Upper lobe of right lung (tissue), 1 donor: ENCODE results near the gene ARRDC5. TPM values are rescaled to one million over a fixed set of nuclear protein-coding genes. Genes with fewer than 3 reads are reported as not detected.
"Not testable (repeated sequence)": the region's sequence is repeated elsewhere in the genome, so short reads cannot be mapped to it uniquely, and the experiment has no call there.

ENCODE experiments used
- ATAC-seq: fragments of 200-7000 bp; cut with Tn5 transposase; one replicate; pipeline ENCODE4 v1.9.1; 2020; ENCODE audit warnings: mild to moderate bottlenecking, moderate library complexity
- DNase-seq: peaks from one replicate; pipeline ENCODE4 v3.0.0-alpha.2; 2020
- H3K27ac ChIP-seq: fragments of 200-600 bp; one replicate; pipeline ENCODE4 v1.8.0; 2022
- H3K27me3 ChIP-seq: fragments of 200-600 bp; one replicate; pipeline ENCODE4 v1.8.0; 2022; ENCODE audit warnings: mild to moderate bottlenecking
- H3K36me3 ChIP-seq: fragments of 200-600 bp; one replicate; pipeline ENCODE4 v1.8.0; 2022
- H3K4me1 ChIP-seq: fragments of 200-600 bp; one replicate; pipeline ENCODE4 v1.8.0; 2022
- H3K4me3 ChIP-seq: fragments of 200-600 bp; one replicate; pipeline ENCODE4 v1.8.0; 2022; ENCODE audit warnings: mild to moderate bottlenecking
- H3K9me3 ChIP-seq: fragments of 200-600 bp; one replicate; pipeline ENCODE4 v1.8.0; 2022
- intact Hi-C: fragments of 100-400 bp; cut with DNase I; formaldehyde crosslinking; loops from one replicate; pipeline ENCODE4 v1.11.0; 2022
- total RNA-seq: library from RNA; stranded (reverse); fragmentation: NEBNext Ultra II Directional; extraction: Animal tissue kit (Norgen Biotek cat#: 25700); gene quantifications from one replicate; pipeline ENCODE4 v1.2.1, GENCODE V29; 2021
- TF ChIP-seq, protein P1 (sequence below): fragments of 200-600 bp; IDR thresholded peaks from one replicate; pipeline ENCODE4 v1.8.0; 2022; ENCODE audit warnings: antibody characterized with exemption
- donor health status: DM: no; HTN: yes; CAD: no; lungs with severe emphysema.

Gene ARRDC5
- total RNA-seq, 1 donor from 2014 or later, result not detected

DNA sequence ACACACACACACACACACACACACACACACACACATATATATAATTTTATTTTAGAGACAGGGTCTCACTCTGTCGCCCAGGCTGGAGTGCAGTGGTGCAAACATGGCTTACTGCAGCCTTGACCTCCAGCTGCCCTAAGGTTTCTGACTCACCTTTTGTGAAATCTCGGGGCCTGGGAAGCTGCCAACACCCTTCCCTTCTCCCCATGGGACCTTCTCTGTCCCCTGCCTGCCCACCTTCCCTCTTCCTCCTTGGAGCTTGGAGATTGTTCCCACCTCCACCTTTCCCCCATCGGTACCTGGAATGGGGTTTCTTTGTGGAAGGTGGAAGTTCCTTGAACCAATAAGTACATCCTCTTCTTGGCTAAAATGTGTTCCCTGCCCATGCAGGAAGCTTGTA is 6.3 kb downstream of the ARRDC5 start:
- ATAC-seq, result no peak

DNA sequence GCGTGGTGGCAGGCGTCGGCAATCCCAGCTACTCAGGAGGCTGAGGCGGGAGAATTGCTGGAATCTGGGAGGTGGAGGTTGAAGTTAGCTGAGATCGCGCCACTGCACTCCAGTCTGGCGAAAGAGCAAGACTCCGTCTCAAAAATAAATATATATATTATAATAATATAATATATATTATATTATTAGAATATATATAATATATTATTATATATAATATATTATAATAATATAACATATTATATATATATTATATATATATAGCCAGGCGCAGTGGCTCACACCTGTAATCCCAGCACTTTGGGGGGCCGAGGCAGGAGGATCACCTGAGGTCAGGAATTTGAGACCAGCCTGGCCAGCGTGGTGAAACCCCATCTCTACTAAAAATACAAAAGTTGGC is 9.7 kb downstream of the ARRDC5 start:
- intact Hi-C loops, H3K27me3 ChIP-seq, H3K4me1 ChIP-seq, H3K36me3 ChIP-seq, H3K4me3 ChIP-seq, DNase-seq, H3K9me3 ChIP-seq, H3K27ac ChIP-seq, ATAC-seq: not testable (repeated sequence)

More for the DNA sequence above, 6.3 kb downstream of the ARRDC5 start:
- H3K4me1 ChIP-seq, result no peaks in the 10 kb centered on the region
- no peak overlapping the region for H3K4me3 ChIP-seq
- H3K36me3 ChIP-seq, result no peaks in the 10 kb centered on the region
- DNase-seq, result no peak
- H3K27me3 ChIP-seq, result no peaks in the 10 kb centered on the region
- no peak overlapping the region for H3K27ac ChIP-seq
- H3K9me3 ChIP-seq, result no peaks in the 10 kb centered on the region
- intact Hi-C loops, result no loop called here
- TF ChIP-seq, protein P1, sequence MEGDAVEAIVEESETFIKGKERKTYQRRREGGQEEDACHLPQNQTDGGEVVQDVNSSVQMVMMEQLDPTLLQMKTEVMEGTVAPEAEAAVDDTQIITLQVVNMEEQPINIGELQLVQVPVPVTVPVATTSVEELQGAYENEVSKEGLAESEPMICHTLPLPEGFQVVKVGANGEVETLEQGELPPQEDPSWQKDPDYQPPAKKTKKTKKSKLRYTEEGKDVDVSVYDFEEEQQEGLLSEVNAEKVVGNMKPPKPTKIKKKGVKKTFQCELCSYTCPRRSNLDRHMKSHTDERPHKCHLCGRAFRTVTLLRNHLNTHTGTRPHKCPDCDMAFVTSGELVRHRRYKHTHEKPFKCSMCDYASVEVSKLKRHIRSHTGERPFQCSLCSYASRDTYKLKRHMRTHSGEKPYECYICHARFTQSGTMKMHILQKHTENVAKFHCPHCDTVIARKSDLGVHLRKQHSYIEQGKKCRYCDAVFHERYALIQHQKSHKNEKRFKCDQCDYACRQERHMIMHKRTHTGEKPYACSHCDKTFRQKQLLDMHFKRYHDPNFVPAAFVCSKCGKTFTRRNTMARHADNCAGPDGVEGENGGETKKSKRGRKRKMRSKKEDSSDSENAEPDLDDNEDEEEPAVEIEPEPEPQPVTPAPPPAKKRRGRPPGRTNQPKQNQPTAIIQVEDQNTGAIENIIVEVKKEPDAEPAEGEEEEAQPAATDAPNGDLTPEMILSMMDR, result no peak

DNA sequence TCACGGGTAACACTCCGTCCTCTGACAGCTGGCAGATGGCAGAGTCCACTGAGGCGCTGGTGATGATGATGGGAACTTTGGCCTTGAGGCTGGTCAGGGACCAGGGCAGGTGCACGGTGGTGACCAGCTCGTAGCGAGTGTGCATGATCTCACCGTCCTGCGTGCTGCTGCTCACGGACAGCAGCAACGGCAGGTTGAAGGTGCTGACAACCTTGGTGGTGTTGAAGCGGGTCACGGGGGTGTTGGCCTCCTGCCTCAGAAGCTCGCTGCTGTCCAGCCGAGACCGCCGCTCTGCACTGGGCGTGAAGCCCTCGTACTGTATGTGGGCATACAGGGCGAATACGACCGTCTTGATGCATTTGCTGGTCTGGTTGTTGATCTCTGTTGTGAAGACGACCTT is 11.6 kb downstream of the ARRDC5 start:
- no peaks in the 10 kb centered on the region for H3K27me3 ChIP-seq
- H3K36me3 ChIP-seq, result no peaks in the 10 kb centered on the region
- TF ChIP-seq, protein P1, result no peak
- H3K9me3 ChIP-seq, result no peaks in the 10 kb centered on the region
- intact Hi-C loops, result no loop called here
- no peaks in the 10 kb centered on the region for H3K4me1 ChIP-seq
- no peak overlapping the region for H3K27ac ChIP-seq
- H3K4me3 ChIP-seq, result no peak overlapping the region
- ATAC-seq, result no peak
- no peak for DNase-seq

GRCh38 chr19:4889034-4889815 is 13.5 kb downstream of the ARRDC5 start:
- no peak for DNase-seq
- H3K4me1 ChIP-seq, result no peaks in the 10 kb centered on the region
- no peaks in the 10 kb centered on the region for H3K9me3 ChIP-seq
- no peaks in the 10 kb centered on the region for H3K27me3 ChIP-seq
- ATAC-seq, result no peak
- no peak overlapping the region for H3K4me3 ChIP-seq
- H3K27ac ChIP-seq, result no peak overlapping the region
- TF ChIP-seq, protein P1, result no peak
- no peaks in the 10 kb centered on the region for H3K36me3 ChIP-seq
- intact Hi-C loops, result no loop called here

GRCh38 chr19:4887803-4888202 is 14.9 kb downstream of the ARRDC5 start:
- ATAC-seq, H3K36me3 ChIP-seq, H3K4me3 ChIP-seq, H3K27me3 ChIP-seq, H3K4me1 ChIP-seq, H3K27ac ChIP-seq, DNase-seq, intact Hi-C loops, H3K9me3 ChIP-seq: not testable (repeated sequence)

GRCh38 chr19:4884993-4885392 is 17.7 kb downstream of the ARRDC5 start:
- ATAC-seq, H3K36me3 ChIP-seq, H3K9me3 ChIP-seq, H3K27me3 ChIP-seq, DNase-seq, H3K4me3 ChIP-seq, H3K4me1 ChIP-seq, intact Hi-C loops, H3K27ac ChIP-seq: not testable (repeated sequence)

- H3K27ac ChIP-seq, DNase-seq, intact Hi-C loops, H3K4me1 ChIP-seq, H3K27me3 ChIP-seq, H3K9me3 ChIP-seq, ATAC-seq, H3K4me3 ChIP-seq, H3K36me3 ChIP-seq: not testable (repeated sequence)
Measured at GRCh38 chr19:4882874-4883273, 19.8 kb downstream of the ARRDC5 start.

DNA sequence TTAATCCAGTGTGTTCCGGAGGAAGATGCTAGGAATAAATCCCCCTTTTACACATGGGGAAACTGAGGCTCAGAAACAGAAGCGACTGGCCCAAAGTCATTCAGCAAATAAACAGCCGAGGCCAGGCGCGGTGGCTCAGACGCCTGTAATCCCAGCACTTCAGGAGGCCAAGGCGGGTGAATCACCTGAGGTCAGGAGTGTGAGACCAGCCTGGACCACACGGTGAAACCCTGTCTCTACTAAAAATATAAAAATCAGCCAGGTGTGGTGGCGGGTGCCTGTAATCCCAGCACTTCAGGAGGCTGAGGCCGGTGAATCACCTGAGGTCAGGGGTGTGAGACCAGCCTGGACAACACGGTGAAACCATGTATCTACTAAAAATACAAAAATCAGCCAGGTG is 23.7 kb downstream of the ARRDC5 start:
- no peaks in the 10 kb centered on the region for H3K9me3 ChIP-seq
- H3K27me3 ChIP-seq, result peaks cover 13% of the 10 kb centered on the region
- TF ChIP-seq, protein P1, result no peak
- H3K27ac ChIP-seq, result no peak overlapping the region
- H3K36me3 ChIP-seq, result no peaks in the 10 kb centered on the region
- H3K4me3 ChIP-seq, result no peak overlapping the region
- no peaks in the 10 kb centered on the region for H3K4me1 ChIP-seq
- ATAC-seq, result no peak
- no peak for DNase-seq
- intact Hi-C loops, result no loop called here
